T-cell (primary cell): ENCODE data around the gene CDH13. TPM values are rescaled to one million over a fixed set of nuclear protein-coding genes. Genes with fewer than 3 reads are reported as not detected.

Experiments used
- ATAC-seq, 4 experiments: fragments of 200-7000 bp in 3 of 4; fragments of 150-1000 bp in 1 of 4; cut with Tn5 transposase; replicated peaks in 1 of 4; 1 replicate in 3 of 4; 2 replicates in 1 of 4; pipeline ENCODE4 v1.10.0; 2021; ENCODE audit warnings: moderate library complexity in 3 of 4, mild to moderate bottlenecking in 2 of 4, moderate number of reproducible peaks in 1 of 4
- CTCF ChIA-PET, 2 donors: fragments of 300-600 bp; sonication (Branson Sonifier 250); formaldehyde crosslinking; loops; one replicate each; lab custom pipeline; 2022; ENCODE audit warnings: antibody characterized with exemption in 2 of 2; lab: Charles Lee
- POLR2A ChIA-PET, 2 donors: fragments of 300-600 bp; sonication (Branson Sonifier 250); formaldehyde crosslinking; loops; one replicate each; lab custom pipeline; 2022; ENCODE audit warnings: antibody characterized with exemption in 2 of 2; lab: Charles Lee
- DNase-seq, 35 experiments: peaks; one replicate each; pipeline versions ENCODE4 v3.0.0 to v3.0.0-alpha.2; 2013 to 2023
- H3K27ac ChIP-seq: one replicate; pipeline ENCODE4 v1.5.1; 2013; ENCODE audit warnings: low read length
- H3K27me3 ChIP-seq, 2 experiments: replicated peaks in 1 of 2; 1 replicate in 1 of 2; 2 replicates in 1 of 2; pipeline versions ENCODE4 v1.6.1 to v1.7.0; 2013; ENCODE audit warnings: low read length in 1 of 2, mixed read lengths in 1 of 2; ENCODE audit not compliant: control insufficient read depth in 2 of 2, insufficient read depth in 2 of 2; ENCODE audit errors: extremely low read depth in 1 of 2
- H3K36me3 ChIP-seq, 2 donors: 1 replicate in 1 of 2; 2 replicates in 1 of 2; pipeline versions ENCODE4 v1.6.1 to v1.7.0; 2013; ENCODE audit warnings: low read length in 1 of 2; ENCODE audit not compliant: control insufficient read depth in 2 of 2, insufficient read depth in 1 of 2; ENCODE audit errors: extremely low read depth in 1 of 2
- H3K4me1 ChIP-seq, 2 experiments: 1 replicate in 1 of 2; 2 replicates in 1 of 2; pipeline versions ENCODE4 v1.6.1 to v1.7.0; 2013; ENCODE audit warnings: low read length in 2 of 2, mixed read lengths in 1 of 2; ENCODE audit not compliant: insufficient read depth in 2 of 2, control insufficient read depth in 1 of 2; ENCODE audit errors: extremely low read depth in 1 of 2
- H3K4me3 ChIP-seq, 2 donors: 1 replicate in 1 of 2; 2 replicates in 1 of 2; pipeline versions ENCODE4 v1.5.1 to v1.7.0; 2013; ENCODE audit warnings: mild to moderate bottlenecking in 2 of 2, low read length in 1 of 2, moderate library complexity in 1 of 2; ENCODE audit not compliant: control insufficient read depth in 1 of 2; ENCODE audit errors: extremely low read depth in 1 of 2
- H3K9me3 ChIP-seq: 2 replicates; pipeline ENCODE4 v1.7.0; 2013
- H3K27ac Mint-ChIP-seq, 2 donors: one replicate each; pipeline ENCODE4 v1.8.0; 2020 to 2021; ENCODE audit warnings: mild to moderate bottlenecking in 2 of 2, mixed read lengths in 2 of 2
- H3K27me3 Mint-ChIP-seq, 2 donors: one replicate each; pipeline ENCODE4 v1.8.0; 2021 to 2022; ENCODE audit warnings: mixed read lengths in 2 of 2
- H3K36me3 Mint-ChIP-seq: one replicate; pipeline ENCODE4 v1.8.0; 2021; ENCODE audit warnings: mixed read lengths
- H3K4me1 Mint-ChIP-seq, 3 donors: one replicate each; pipeline ENCODE4 v1.8.0; 2020 to 2022; ENCODE audit warnings: mixed read lengths in 3 of 3, mild to moderate bottlenecking in 1 of 3
- H3K4me3 Mint-ChIP-seq, 3 donors: one replicate each; pipeline ENCODE4 v1.8.0; 2020 to 2022; ENCODE audit warnings: mild to moderate bottlenecking in 3 of 3, mixed read lengths in 3 of 3, moderate library complexity in 3 of 3
- H3K9me3 Mint-ChIP-seq, 3 donors: one replicate each; pipeline ENCODE4 v1.8.0; 2020 to 2022; ENCODE audit warnings: mixed read lengths in 3 of 3
- WGBS: methylation state at CpG from one replicate; pipeline ENCODE4 v1.1.5; 2013; ENCODE audit warnings: missing lambda C conversion rate; ENCODE audit not compliant: insufficient coverage; 5-methylcytosine and 5-hydroxymethylcytosine counted together
- total RNA-seq, 35 experiments: library from RNA in 6 of 35; stranded (reverse) in 6 of 35; fragments of 120-200 nt in 1 of 35; gene quantifications; one replicate each; pipeline versions ENCODE4 v1.2.1 to v1.2.4 and lab custom pipeline; 2013 to 2026

CDH13 gene
- total RNA-seq, 5 donors from 2014 or later (not counting 1 experiment from before 2014, with no cell fraction given): not detected

GRCh38 chr16:83615141-83615952 lies 988.6 kb downstream of the CDH13 start:
- no peak overlapping the region for H3K4me3 ChIP-seq
- Mint-ChIP-seq H3K27me3 (no peaks in the 10 kb centered on the region), H3K27ac (no peak overlapping the region), H3K4me3 (no peak overlapping the region), H3K9me3 (peaks cover 0 to 4% (median 0%) of the 10 kb centered on the region in 3 donors), H3K36me3 (no peaks in the 10 kb centered on the region), H3K4me1 (no peaks in the 10 kb centered on the region)
- H3K36me3 ChIP-seq: no peaks in the 10 kb centered on the region
- ChIA-PET CTCF (no interaction called here), POLR2A (interaction anchor here in 1 of 2 donors (0.6 kb wide), 1 partner anchor 12 kb away, joined by 6 read pairs; no protein-coding TSS in a partner anchor)
- H3K27me3 ChIP-seq: no peaks in the 10 kb centered on the region
- WGBS: 92% methylated on average over 2 of the region's 7 CpGs
- no peaks in the 10 kb centered on the region for H3K4me1 ChIP-seq
- H3K9me3 ChIP-seq: no peaks in the 10 kb centered on the region
- no peak overlapping the region for H3K27ac ChIP-seq
- ATAC-seq (no peak), DNase-seq (no peak)

GRCh38 chr16:83615953-83616350 lies 989.2 kb downstream of the CDH13 start:
- H3K27me3 ChIP-seq: no peaks in the 10 kb centered on the region

DNA sequence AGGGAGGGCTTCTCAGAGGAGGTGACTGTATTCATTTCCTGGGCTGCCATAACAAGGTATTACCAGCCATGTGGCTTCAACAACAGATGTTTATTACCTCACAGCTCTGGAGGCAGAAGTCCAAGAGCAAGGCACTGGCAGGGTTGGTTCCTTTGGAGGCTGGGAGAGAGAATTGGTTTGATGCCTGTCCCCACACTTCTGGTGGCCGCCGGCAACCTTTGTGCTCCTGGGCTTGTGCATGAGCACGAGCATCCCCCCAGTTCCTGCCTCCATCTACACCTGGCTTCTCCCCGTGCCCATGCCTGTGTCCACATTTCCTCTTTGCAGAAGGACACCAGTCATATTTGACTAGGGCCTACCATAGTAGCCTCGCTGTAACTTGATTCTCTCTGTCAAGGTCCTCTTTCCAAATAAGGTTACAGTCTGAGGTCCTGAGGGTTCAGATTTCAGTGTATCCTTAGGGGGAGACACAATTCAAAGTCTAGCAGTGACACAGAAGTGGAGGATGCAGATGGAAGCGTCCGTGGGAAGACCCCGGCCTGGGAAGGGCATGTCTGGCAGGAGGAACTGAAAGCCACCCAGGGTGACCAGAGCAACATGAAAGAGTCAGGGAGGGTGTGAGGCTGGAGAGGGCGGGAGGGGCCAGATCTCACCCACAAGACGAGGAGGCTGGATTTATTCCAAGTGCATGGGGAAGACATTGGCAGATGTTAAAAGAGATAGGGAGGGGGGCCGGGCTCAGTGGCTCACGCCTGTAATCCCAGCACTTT lies 992.8 kb downstream of the CDH13 start:
- Mint-ChIP-seq H3K4me3 (no peak overlapping the region), H3K27me3 (peaks cover 0 to 2% of the 10 kb centered on the region in 2 donors), H3K27ac (no peak overlapping the region), H3K9me3 (no peaks in the 10 kb centered on the region), H3K36me3 (no peaks in the 10 kb centered on the region), H3K4me1 (no peaks in the 10 kb centered on the region)
- H3K9me3 ChIP-seq: no peaks in the 10 kb centered on the region
- H3K27ac ChIP-seq: no peak overlapping the region
- H3K36me3 ChIP-seq: no peaks in the 10 kb centered on the region
- POLR2A ChIA-PET: no interaction called here
- no peak for ATAC-seq
- CTCF ChIA-PET: no interaction called here
- H3K27me3 ChIP-seq: peaks cover 0 to 2% of the 10 kb centered on the region in 2 experiments
- no peaks in the 10 kb centered on the region for H3K4me1 ChIP-seq
- H3K4me3 ChIP-seq: no peak overlapping the region
- no peak for DNase-seq
- WGBS: 52% methylated on average over 10 of the region's 12 CpGs

More at GRCh38 chr16:83615953-83616350, 989.2 kb downstream of the CDH13 start:
- H3K36me3 Mint-ChIP-seq: no peaks in the 10 kb centered on the region
- CTCF ChIA-PET: no interaction called here
- H3K9me3 Mint-ChIP-seq: peaks cover 0 to 3% (median 0%) of the 10 kb centered on the region in 3 donors
- no peaks in the 10 kb centered on the region for H3K27me3 Mint-ChIP-seq
- no peak for DNase-seq
- no peak for ATAC-seq
- Histone ChIP-seq H3K27ac (no peak overlapping the region), H3K4me3 (no peak overlapping the region), H3K36me3 (no peaks in the 10 kb centered on the region), H3K9me3 (no peaks in the 10 kb centered on the region), H3K4me1 (no peaks in the 10 kb centered on the region)
- H3K27ac Mint-ChIP-seq: no peak overlapping the region
- H3K4me1 Mint-ChIP-seq: no peaks in the 10 kb centered on the region
- no CpG with 5 or more reads among the region's 8 CpGs for WGBS
- POLR2A ChIA-PET: no interaction called here
- H3K4me3 Mint-ChIP-seq: no peak overlapping the region

DNA sequence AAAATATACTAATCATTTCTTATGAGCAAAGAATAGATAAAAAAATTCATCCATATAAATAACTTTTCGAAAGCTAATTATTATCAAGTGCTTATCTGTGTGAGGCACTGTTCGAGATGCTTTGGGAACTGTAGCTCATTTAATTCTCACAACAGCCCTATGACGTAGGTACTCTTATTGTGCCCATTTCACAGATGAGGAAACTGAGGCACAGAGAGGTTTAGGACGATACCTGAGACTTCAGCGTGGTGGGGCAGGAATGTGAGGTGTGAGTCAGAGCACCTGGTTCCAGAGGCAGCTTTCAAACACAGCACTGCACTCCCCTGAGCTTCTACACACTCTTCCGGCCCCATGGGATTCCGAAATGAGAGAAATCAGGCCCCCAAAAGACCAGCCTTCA lies 995.2 kb downstream of the CDH13 start:
- H3K9me3 Mint-ChIP-seq: no peaks in the 10 kb centered on the region
- POLR2A ChIA-PET: no interaction called here

GRCh38 chr16:83623091-83623730 lies 996.4 kb downstream of the CDH13 start:
- Histone ChIP-seq H3K36me3 (no peaks in the 10 kb centered on the region), H3K27me3 (peaks cover 0 to 2% of the 10 kb centered on the region in 2 experiments), H3K9me3 (no peaks in the 10 kb centered on the region), H3K4me3 (no peak overlapping the region), H3K4me1 (no peaks in the 10 kb centered on the region), H3K27ac (no peak overlapping the region)
- no peak overlapping the region for H3K4me3 Mint-ChIP-seq
- ChIA-PET CTCF (no interaction called here), POLR2A (no interaction called here)
- no peaks in the 10 kb centered on the region for H3K9me3 Mint-ChIP-seq
- peaks cover 0 to 2% of the 10 kb centered on the region in 2 donors for H3K27me3 Mint-ChIP-seq
- H3K36me3 Mint-ChIP-seq: no peaks in the 10 kb centered on the region
- no peak for DNase-seq
- no peak overlapping the region for H3K27ac Mint-ChIP-seq
- 78% methylated on average over 12 of the region's 17 CpGs for WGBS
- H3K4me1 Mint-ChIP-seq: no peaks in the 10 kb centered on the region
- no peak for ATAC-seq

More for the DNA sequence above, 995.2 kb downstream of the CDH13 start:
- no peaks in the 10 kb centered on the region for H3K36me3 Mint-ChIP-seq
- ATAC-seq: no peak
- Histone ChIP-seq H3K9me3 (no peaks in the 10 kb centered on the region), H3K4me1 (no peaks in the 10 kb centered on the region), H3K36me3 (no peaks in the 10 kb centered on the region), H3K27me3 (peaks cover 0 to 2% of the 10 kb centered on the region in 2 experiments), H3K4me3 (no peak overlapping the region), H3K27ac (no peak overlapping the region)
- no peak overlapping the region for H3K4me3 Mint-ChIP-seq
- 90% methylated on average over 2 of the region's 7 CpGs for WGBS
- DNase-seq: no peak
- CTCF ChIA-PET: no interaction called here
- H3K27me3 Mint-ChIP-seq: peaks cover 0 to 2% of the 10 kb centered on the region in 2 donors
- H3K4me1 Mint-ChIP-seq: no peaks in the 10 kb centered on the region
- H3K27ac Mint-ChIP-seq: no peak overlapping the region

GRCh38 chr16:83623892-83624291 lies 997.1 kb downstream of the CDH13 start:
- ATAC-seq: no peak
- ChIA-PET CTCF (no interaction called here), POLR2A (no interaction called here)
- H3K27ac ChIP-seq: no peak overlapping the region
- H3K27me3 ChIP-seq: peaks cover 0 to 2% of the 10 kb centered on the region in 2 experiments
- H3K4me1 ChIP-seq: no peaks in the 10 kb centered on the region
- no peak overlapping the region for H3K4me3 ChIP-seq
- no peaks in the 10 kb centered on the region for H3K36me3 ChIP-seq
- H3K9me3 Mint-ChIP-seq: no peaks in the 10 kb centered on the region
- no peaks in the 10 kb centered on the region for H3K4me1 Mint-ChIP-seq
- no peak overlapping the region for H3K4me3 Mint-ChIP-seq
- no peak for DNase-seq
- no peaks in the 10 kb centered on the region for H3K36me3 Mint-ChIP-seq
- H3K27me3 Mint-ChIP-seq: peaks cover 0 to 2% of the 10 kb centered on the region in 2 donors
- H3K27ac Mint-ChIP-seq: no peak overlapping the region
- no peaks in the 10 kb centered on the region for H3K9me3 ChIP-seq
- WGBS: 75% methylated on average over 6 of the region's 6 CpGs
